ENCODE measurements around the gene IPO13.

The IPO13 gene

DNA sequence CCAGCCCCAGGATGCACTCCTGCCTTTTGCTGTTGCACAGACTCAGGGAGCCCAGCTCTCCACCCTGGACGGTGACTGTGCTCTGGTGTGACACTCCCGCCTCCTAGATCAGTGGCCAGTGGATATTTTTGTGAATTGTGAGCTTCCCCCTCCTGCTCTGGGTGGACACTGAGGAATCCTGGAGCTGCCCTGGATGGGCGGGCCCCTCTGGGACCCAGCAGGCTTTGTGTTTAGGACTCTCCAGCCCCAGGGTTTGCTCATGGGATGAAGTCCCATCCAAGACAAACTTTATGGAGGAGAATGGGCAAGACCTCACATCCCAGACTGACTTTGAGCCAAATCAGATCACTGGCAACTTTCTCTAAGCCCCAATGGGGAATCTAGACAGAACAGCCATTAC is 68.5 kb downstream of the IPO13 start:
- DNase-seq = no peak

DNA sequence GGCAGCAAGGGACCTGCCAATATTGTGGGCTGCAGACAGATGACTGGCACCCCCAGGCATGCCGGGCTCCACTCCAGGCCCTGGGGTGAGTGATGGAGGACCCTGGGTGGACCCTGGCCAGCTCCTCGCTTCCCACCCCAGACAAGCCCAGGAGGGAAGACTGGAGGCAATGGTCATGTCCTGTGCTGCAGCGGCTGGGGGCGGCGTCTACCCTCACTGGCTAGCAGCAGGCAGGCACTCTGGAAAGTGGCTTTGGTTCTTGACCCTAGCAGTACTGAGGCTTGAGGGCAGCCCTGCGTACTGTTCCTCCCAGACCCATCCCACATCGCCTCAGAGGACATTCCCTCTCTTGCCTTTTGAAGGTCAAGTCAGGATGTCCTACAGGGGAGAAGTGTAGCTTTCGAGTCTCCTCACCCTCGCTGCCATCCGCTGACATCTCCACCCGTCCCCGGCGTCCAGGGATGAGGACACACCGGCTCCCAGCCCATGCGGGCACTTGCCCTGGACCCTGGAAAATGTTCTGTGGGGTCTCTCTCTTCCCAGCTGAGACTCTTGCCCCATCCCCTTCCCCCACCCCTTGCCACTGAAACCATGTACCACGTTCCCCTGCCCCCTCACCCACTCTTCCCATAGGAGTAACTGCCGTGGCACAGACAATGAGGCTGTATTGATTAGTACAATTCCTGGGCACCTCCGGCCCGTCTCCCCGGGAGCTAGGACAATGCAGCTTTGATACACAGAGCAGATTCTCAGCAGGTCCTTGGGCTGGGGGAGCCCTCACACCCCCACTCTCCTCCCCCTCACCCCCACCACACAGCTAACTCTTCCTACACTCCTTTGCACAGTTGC is 69.5 kb downstream of the IPO13 start:
- DNase-seq = no peak

DNA sequence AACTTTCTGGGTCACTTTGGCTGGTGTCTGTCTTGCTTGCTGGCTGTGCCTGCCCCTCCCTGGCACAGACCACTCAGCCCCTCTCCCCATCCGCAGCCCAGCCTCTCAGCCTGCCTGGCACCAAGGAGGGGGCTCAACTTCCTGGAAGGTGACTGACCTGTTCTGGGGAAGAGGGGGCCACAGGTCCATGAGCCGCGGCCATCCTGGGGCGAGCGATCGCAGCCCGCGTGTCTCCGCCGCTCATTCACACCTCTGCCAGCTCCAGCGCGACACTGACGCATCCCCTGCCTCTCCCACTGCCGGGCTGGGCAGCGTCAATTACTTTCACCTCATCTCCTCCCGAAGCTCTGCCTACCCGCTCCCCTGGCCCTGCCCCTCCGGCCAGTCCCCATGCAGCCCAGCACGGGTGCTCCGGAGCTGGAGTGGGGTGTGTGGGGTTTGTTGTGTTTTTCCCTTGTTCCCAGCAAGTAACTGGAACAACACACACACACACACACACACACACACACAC is 70.2 kb downstream of the IPO13 start:
- DNase-seq = no peak
